ENCODE data around the gene APPBP2.
"Not testable (repeated sequence)": the region's sequence is repeated elsewhere in the genome, so short reads cannot be mapped to it uniquely, and the experiment has no call there.

Gene APPBP2

GRCh38 chr17:60525685-60526514 lies at the start of gene APPBP2:
APPBP2 (minus strand) TSS chr17:60526242; CDS start chr17:60525931, 311 bp downstream.
- no peak for FAIRE-seq

GRCh38 chr17:60573236-60574051 lies 47.4 kb upstream of the APPBP2 start:
- no peak for FAIRE-seq

GRCh38 chr17:60565233-60565632 lies 39.2 kb upstream of the APPBP2 start:
- no peak for FAIRE-seq

GRCh38 chr17:60563743-60564142 lies 37.7 kb upstream of the APPBP2 start:
- no peak for FAIRE-seq

- no peak for FAIRE-seq
These were observed 36.4 kb upstream of the APPBP2 start for GRCh38 chr17:60562421-60562820.

- FAIRE-seq: no peak
These were observed 34.8 kb upstream of the APPBP2 start for GRCh38 chr17:60560860-60561257.

GRCh38 chr17:60559995-60560859 lies 34.2 kb upstream of the APPBP2 start:
- no peak for FAIRE-seq

GRCh38 chr17:60559659-60559994 lies 33.6 kb upstream of the APPBP2 start:
- FAIRE-seq: no peak

GRCh38 chr17:60557805-60558204 lies 31.8 kb upstream of the APPBP2 start:
- FAIRE-seq: no peak

GRCh38 chr17:60555786-60556185 lies 29.7 kb upstream of the APPBP2 start:
- FAIRE-seq: no peak

- FAIRE-seq: no peak
These were observed 28.3 kb upstream of the APPBP2 start for GRCh38 chr17:60554377-60554788.

GRCh38 chr17:60552255-60552654 lies 26.2 kb upstream of the APPBP2 start:
- FAIRE-seq: not testable (repeated sequence)

GRCh38 chr17:60548990-60549389 lies 22.9 kb upstream of the APPBP2 start:
- FAIRE-seq: no peak

- no peak for FAIRE-seq
These were observed 19.6 kb upstream of the APPBP2 start for GRCh38 chr17:60545465-60546191.

- no peak for FAIRE-seq
These were observed 16.0 kb upstream of the APPBP2 start for GRCh38 chr17:60542071-60542470.

GRCh38 chr17:60540460-60540859 lies 14.4 kb upstream of the APPBP2 start:
- no peak for FAIRE-seq

- no peak for FAIRE-seq
These were observed 13.8 kb upstream of the APPBP2 start for GRCh38 chr17:60539807-60540206.

- no peak for FAIRE-seq
These were observed 12.7 kb upstream of the APPBP2 start for GRCh38 chr17:60538726-60539125.

- no peak for FAIRE-seq
These were observed 9.6 kb upstream of the APPBP2 start for GRCh38 chr17:60535382-60536279.

- no peak for FAIRE-seq
These were observed 8.6 kb upstream of the APPBP2 start for GRCh38 chr17:60534613-60535157.

GRCh38 chr17:60534010-60534555 lies 8.0 kb upstream of the APPBP2 start:
- no peak for FAIRE-seq
